ENCODE data around the gene POLR3A. TPM values are rescaled to one million over a fixed set of nuclear protein-coding genes. Genes with fewer than 3 reads are reported as not detected.
A peak's percentile ranks its signal among the peaks of the same experiment; 100 is the strongest.

Gene POLR3A
- polyA plus RNA-seq, 1 of the 3 experiments (the other 2 are of a cell fraction): 10.8 TPM

DNA sequence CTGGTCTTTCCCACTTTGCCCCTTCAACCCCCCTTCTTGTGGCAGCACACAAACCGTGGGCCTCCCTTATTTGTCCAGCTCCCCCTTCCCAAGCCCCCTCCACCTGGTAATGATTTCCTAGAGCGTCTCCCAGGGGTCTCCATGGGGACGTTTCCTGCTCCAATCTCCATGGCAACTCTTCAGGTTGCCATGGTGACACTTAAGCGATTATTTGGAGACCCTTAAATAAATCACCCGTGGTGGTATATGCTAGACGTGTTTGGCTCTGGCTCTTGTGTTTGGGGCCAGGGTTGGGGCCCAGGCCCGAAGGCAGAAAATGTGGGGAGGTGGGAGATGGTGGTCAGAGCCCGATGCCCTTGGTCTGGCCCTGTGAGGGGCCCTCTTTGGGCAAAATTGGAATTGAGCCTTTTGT is 61.7 kb downstream of the POLR3A start:
- Histone ChIP-seq H3K9me3 (no peaks in the 10 kb centered on the region), H3K36me3 (replicated peaks in 1 of 2; ENCODE audit: control insufficient read depth in 1 of 2, insufficient read depth in 2 of 2, low read length in 1 of 2) (peaks cover 0 to 4% of the 10 kb centered on the region in 2 experiments), H3K27me3 (ENCODE audit: insufficient read depth) (no peaks in the 10 kb centered on the region), H3K79me2 (ENCODE audit: insufficient read depth) (no peaks in the 10 kb centered on the region), H4K20me1 (ENCODE audit: insufficient read depth) (no peaks in the 10 kb centered on the region), H2AFZ (ENCODE audit: low read depth) (no peak overlapping the region), H3K9ac (no peak overlapping the region), H3K4me1 (ENCODE audit: control insufficient read depth in 1 of 2, insufficient read depth in 2 of 2, low read depth in 1 of 2, low read length in 1 of 2) (peaks cover 10 to 16% of the 10 kb centered on the region in 2 experiments; a peak in 3 of 4 replicates), H3K4me3 (ENCODE audit: low read depth in 2 of 2, low read length in 1 of 2) (no peak overlapping the region), H3K4me2 (no peak overlapping the region), H3K27ac (ENCODE audit: low read depth in 2 of 2, low read length in 1 of 2) (no peak overlapping the region), H3F3A (replicated peaks; ENCODE audit: insufficient read depth) (peaks cover 14% of the 10 kb centered on the region), H3K9me2 (no peaks in the 10 kb centered on the region)
- ChIA-PET POLR2A (no interaction called here), CTCF (interaction anchor here (1.3 kb wide), 1 partner anchor 121 kb away, joined by 3 read pairs; no protein-coding TSS in a partner anchor)
- 52% methylated on average over 8 of the region's 8 CpGs for WGBS (ENCODE audit: low lambda C conversion rate)
- DNase-seq: peak; percentile 47
- TF ChIP-seq POLR2AphosphoS5 (IDR thresholded peaks at IDR 0.05; ENCODE audit: low read depth, low read length) (no peak), ELF1 (IDR thresholded peaks at IDR 0.05) (no peak), RXRA (IDR thresholded peaks at IDR 0.05; ENCODE audit: borderline replicate concordance, low read depth) (no peak)
- TF ChIP-seq, protein P1, sequence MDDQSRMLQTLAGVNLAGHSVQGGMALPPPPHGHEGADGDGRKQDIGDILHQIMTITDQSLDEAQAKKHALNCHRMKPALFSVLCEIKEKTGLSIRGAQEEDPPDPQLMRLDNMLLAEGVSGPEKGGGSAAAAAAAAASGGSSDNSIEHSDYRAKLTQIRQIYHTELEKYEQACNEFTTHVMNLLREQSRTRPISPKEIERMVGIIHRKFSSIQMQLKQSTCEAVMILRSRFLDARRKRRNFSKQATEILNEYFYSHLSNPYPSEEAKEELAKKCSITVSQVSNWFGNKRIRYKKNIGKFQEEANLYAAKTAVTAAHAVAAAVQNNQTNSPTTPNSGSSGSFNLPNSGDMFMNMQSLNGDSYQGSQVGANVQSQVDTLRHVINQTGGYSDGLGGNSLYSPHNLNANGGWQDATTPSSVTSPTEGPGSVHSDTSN (IDR thresholded peaks at IDR 0.05): no peak

DNA sequence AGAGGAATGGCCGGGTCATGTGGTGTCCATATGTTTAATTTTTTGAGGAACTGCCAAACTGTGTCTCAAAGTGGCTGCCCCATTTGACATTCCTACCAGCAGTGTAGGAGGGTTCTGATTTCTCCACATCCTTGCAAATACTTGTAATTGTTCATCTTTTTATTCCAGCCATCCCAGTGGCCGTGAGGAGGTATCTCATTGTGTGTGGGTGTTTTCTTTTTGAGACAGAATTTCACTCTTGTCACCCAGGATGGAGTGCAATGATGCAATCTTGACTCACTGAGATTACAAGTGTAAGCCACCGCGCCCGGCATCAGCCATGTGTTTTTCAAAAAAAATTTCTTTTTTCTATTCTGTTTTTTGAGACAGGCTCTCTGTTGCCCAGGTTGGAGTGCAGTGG is 64.0 kb downstream of the POLR3A start:
- 61% methylated on average over 5 of the region's 5 CpGs for WGBS (ENCODE audit: low lambda C conversion rate)
- H4K20me1 ChIP-seq (ENCODE audit: insufficient read depth): no peaks in the 10 kb centered on the region
- H3K9me2 ChIP-seq: no peaks in the 10 kb centered on the region
- no peaks in the 10 kb centered on the region for H3K27me3 ChIP-seq (ENCODE audit: insufficient read depth)
- TF ChIP-seq, protein P2, sequence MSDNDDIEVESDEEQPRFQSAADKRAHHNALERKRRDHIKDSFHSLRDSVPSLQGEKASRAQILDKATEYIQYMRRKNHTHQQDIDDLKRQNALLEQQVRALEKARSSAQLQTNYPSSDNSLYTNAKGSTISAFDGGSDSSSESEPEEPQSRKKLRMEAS (IDR thresholded peaks at IDR 0.05; ENCODE audit: low read depth): no peak
- TF ChIP-seq FOSL2 (IDR thresholded peaks at IDR 0.05; ENCODE audit: borderline replicate concordance, low read depth): peak; percentile 15; the same call in 1 of the 2 replicates
- ChIA-PET CTCF (interaction anchor here (1.8 kb wide), 1 partner anchor 9 kb away, joined by 6 read pairs; no protein-coding TSS in a partner anchor), POLR2A (no interaction called here)
- no peak overlapping the region for H2AFZ ChIP-seq (ENCODE audit: low read depth)
- H3K9me3 ChIP-seq: no peaks in the 10 kb centered on the region
- H3K36me3 ChIP-seq (replicated peaks in 1 of 2; ENCODE audit: control insufficient read depth in 1 of 2, insufficient read depth in 2 of 2, low read length in 1 of 2): peaks cover 0 to 4% of the 10 kb centered on the region in 2 experiments
- H3K4me3 ChIP-seq (ENCODE audit: low read depth in 2 of 2, low read length in 1 of 2): no peak overlapping the region
- peaks cover 1% of the 10 kb centered on the region for H3F3A ChIP-seq (replicated peaks; ENCODE audit: insufficient read depth)
- DNase-seq: no peak
- H3K27ac ChIP-seq (ENCODE audit: low read depth in 2 of 2, low read length in 1 of 2): no peak overlapping the region
- no peak overlapping the region for H3K9ac ChIP-seq
- H3K4me1 ChIP-seq (ENCODE audit: control insufficient read depth in 1 of 2, insufficient read depth in 2 of 2, low read depth in 1 of 2, low read length in 1 of 2): peaks cover 0 to 8% of the 10 kb centered on the region in 2 experiments; a peak in 1 of 4 replicates
- no peak overlapping the region for H3K4me2 ChIP-seq
- H3K79me2 ChIP-seq (ENCODE audit: insufficient read depth): no peaks in the 10 kb centered on the region

DNA sequence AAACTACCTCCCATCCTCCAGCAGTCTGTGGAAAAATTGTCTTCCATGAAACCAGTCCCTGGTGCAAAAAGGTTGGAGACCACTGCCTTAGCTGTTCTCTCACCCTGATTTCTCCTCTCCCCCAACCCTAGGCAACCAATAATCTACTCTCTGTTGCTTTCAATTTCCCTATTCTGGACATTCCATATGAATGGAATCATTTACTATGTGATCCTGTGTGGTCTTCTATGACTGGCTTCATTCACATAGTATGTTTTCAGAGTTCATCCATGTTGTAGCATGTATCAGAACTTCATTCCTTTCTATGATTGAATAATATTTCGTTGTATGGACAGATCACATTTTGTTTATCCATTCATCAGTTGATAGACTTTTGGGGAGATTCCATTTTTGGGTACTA is 64.5 kb downstream of the POLR3A start:
- CTCF ChIA-PET: no interaction called here
- H3K4me1 ChIP-seq (ENCODE audit: control insufficient read depth in 1 of 2, insufficient read depth in 2 of 2, low read depth in 1 of 2, low read length in 1 of 2): peaks cover 0 to 8% of the 10 kb centered on the region in 2 experiments; a peak in 1 of 4 replicates
- H3K4me2 ChIP-seq: no peak overlapping the region
- DNase-seq: no peak
- no peaks in the 10 kb centered on the region for H3K9me3 ChIP-seq
- H3K9ac ChIP-seq: no peak overlapping the region
- POLR2A ChIA-PET: no interaction called here
- H3K27me3 ChIP-seq (ENCODE audit: insufficient read depth): no peaks in the 10 kb centered on the region
- no peak overlapping the region for H3K4me3 ChIP-seq (ENCODE audit: low read depth in 2 of 2, low read length in 1 of 2)
- no peaks in the 10 kb centered on the region for H4K20me1 ChIP-seq (ENCODE audit: insufficient read depth)
- H2AFZ ChIP-seq (ENCODE audit: low read depth): no peak overlapping the region
- peaks cover 0 to under 1% of the 10 kb centered on the region in 2 experiments for H3K36me3 ChIP-seq (replicated peaks in 1 of 2; ENCODE audit: control insufficient read depth in 1 of 2, insufficient read depth in 2 of 2, low read length in 1 of 2)
- H3K27ac ChIP-seq (ENCODE audit: low read depth in 2 of 2, low read length in 1 of 2): no peak overlapping the region
- H3F3A ChIP-seq (replicated peaks; ENCODE audit: insufficient read depth): no peaks in the 10 kb centered on the region
- no peaks in the 10 kb centered on the region for H3K9me2 ChIP-seq
- 73% methylated on average over 1 of the region's 1 CpG for WGBS (ENCODE audit: low lambda C conversion rate)
- H3K79me2 ChIP-seq (ENCODE audit: insufficient read depth): no peaks in the 10 kb centered on the region
- TF ChIP-seq RAD21 (IDR thresholded peaks at IDR 0.05; ENCODE audit: low read length) (no peak), YY1 (IDR thresholded peaks at IDR 0.05; ENCODE audit: low read depth) (no peak), GATA2 (CRISPR knock-in tag; IDR thresholded peaks at IDR 0.05) (no peak), EZH2phosphoT487 (IDR thresholded peaks at IDR 0.05; ENCODE audit: borderline replicate concordance, low read depth) (no peak), POLR2AphosphoS5 (IDR thresholded peaks at IDR 0.05; ENCODE audit: low read depth, low read length) (no peak), TAF1 (IDR thresholded peaks at IDR 0.05; ENCODE audit: borderline replicate concordance, low read depth, low read length) (no peak), NRF1 (IDR thresholded peaks at IDR 0.05; ENCODE audit: low read depth, low read length) (no peak), RXRA (IDR thresholded peaks at IDR 0.05; ENCODE audit: borderline replicate concordance, low read depth) (no peak), RCOR1 (IDR thresholded peaks at IDR 0.05; ENCODE audit: low read length) (no peak), NFIC (IDR thresholded peaks at IDR 0.05; ENCODE audit: borderline replicate concordance) (no peak), EP300 (IDR thresholded peaks at IDR 0.05; ENCODE audit: borderline replicate concordance in 1 of 2, low read depth in 1 of 2, low read length in 1 of 2) (no peak), TEAD4 (IDR thresholded peaks at IDR 0.05; ENCODE audit: borderline replicate concordance, insufficient read depth) (no peak)
- TF ChIP-seq, protein P2 (IDR thresholded peaks at IDR 0.05; ENCODE audit: low read depth): no peak
- TF ChIP-seq, protein P3, sequence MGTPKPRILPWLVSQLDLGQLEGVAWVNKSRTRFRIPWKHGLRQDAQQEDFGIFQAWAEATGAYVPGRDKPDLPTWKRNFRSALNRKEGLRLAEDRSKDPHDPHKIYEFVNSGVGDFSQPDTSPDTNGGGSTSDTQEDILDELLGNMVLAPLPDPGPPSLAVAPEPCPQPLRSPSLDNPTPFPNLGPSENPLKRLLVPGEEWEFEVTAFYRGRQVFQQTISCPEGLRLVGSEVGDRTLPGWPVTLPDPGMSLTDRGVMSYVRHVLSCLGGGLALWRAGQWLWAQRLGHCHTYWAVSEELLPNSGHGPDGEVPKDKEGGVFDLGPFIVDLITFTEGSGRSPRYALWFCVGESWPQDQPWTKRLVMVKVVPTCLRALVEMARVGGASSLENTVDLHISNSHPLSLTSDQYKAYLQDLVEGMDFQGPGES (IDR thresholded peaks at IDR 0.05; ENCODE audit: low read depth, low read length): no peak
- TF ChIP-seq, protein P4, sequence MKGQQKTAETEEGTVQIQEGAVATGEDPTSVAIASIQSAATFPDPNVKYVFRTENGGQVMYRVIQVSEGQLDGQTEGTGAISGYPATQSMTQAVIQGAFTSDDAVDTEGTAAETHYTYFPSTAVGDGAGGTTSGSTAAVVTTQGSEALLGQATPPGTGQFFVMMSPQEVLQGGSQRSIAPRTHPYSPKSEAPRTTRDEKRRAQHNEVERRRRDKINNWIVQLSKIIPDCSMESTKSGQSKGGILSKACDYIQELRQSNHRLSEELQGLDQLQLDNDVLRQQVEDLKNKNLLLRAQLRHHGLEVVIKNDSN (IDR thresholded peaks at IDR 0.05; ENCODE audit: borderline replicate concordance, low read depth): no peak

Data from SK-N-SH (cell line).